ENCODE data around the gene EIF4G3.

EIF4G3 gene

DNA sequence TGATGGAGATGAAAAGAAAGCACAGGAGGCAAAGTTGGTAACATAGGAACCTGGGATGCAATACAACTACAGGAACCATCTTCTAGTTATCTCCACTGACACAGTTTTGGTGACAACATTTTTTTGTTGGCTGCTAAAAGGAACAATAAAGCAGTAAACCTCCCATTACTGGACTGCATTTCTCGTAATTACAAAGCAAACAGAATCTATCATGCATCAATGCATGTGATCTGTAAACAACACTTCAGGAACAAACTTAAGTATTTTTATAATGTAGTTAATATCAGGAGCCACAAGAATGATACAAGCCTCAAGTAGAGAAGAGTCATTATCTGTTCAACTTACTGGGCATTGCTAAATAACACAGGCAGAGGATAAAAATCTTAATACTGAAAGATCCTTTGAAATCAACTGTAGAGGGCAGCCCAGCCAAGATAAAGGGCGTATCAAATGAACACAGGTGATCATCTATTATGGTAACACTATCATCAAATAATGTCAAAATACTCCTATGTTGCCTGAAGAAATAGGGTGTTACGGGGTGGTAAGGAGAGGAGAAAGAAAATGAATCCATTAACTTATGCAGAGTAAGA is 193.3 kb downstream of the EIF4G3 start:
- no peak for DNase-seq

DNA sequence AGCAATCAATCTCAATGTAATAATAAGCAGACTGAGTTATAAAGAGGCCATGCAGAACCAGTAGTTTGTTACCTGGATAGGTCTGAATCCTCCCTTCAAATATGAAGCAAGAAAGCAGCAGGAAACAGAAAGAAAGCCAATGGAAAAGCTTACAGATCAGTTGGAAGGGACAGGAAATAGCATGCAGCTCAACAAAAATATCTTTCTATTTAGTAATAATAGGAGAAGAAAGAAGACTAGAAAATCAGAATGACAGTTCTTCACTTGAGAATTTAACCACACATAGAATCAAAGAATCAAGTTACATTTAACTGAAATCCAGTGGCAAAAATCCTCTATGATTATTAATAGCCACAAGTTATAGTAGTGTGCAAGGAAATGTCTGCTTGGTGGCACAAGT is 194.4 kb downstream of the EIF4G3 start:
- no peak for DNase-seq

DNA sequence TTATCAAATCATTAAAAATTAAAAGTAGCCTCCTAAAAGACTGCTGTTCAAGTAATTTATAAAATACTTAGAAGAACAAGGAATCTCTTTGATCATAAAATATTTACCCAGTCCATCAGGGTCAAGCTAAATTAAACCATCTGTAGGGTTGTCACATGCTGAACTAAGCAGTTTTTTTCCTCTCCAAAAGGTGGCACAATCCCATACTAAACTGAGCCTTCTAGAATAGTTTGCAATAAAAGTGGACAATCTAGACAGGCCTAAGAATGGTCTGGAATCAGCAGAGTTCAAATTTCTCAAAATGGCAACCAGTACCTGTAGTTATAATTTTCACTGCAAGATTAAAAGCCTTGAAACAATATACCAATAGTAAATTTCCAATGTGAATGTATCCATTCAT is 194.8 kb downstream of the EIF4G3 start:
- DNase-seq, result no peak

DNA sequence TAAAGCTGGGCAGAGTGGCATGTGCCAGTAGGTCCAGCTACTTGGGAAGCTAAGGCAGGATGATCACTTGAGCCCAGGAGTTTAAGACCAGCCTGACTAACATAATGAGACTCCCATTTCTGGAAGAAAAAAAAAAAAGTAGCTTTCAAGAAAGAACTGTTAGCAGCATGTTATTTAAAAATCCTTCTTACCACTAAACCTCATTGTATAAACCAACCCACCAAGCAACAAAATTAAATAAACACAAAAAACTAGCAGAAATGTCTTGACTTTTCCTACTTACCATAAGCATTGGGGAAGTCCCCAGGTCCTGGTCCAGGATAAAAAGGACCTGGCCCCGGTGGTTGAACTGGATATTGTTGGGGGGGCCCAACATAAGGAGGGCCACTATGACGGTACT is 196.6 kb downstream of the EIF4G3 start:
- DNase-seq, result no peak

DNA sequence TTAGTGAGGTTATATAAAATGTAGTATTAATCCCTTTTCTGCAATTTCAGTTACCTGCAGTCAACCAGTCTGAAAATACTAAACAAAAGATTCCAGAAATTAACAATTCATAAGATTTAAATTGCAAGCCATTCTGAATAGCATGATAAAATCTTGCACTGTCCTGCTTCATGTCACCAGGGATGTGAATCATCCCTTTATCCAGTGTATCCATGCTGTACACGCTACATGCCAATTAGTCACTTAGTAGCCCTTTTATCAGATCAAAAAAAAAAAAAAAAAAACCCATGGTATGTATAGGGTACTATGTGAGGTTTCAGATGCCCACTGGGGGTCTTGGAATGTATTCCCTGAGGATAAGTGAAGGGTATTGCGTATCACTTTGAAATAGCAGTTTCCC is 198.3 kb downstream of the EIF4G3 start:
- DNase-seq, result no peak

DNA sequence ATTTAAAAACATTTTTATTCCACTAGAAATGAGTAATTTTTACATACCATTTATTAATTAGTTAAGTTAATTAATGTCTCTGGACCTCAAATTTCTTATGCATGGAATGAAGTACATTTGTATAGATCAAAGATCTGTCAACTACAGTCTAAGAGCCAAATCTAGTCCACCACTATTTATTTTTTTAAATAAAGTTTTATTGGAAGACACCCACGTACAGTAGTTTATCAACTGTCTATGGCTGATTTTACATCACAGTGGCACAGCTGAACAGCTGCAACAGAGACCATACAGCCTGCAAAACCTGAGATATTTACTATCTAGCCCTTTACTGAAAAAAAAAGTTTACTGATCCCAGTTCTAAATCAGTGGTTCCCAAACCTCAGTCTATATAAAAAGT is 201.0 kb downstream of the EIF4G3 start:
- DNase-seq, result no peak

DNA sequence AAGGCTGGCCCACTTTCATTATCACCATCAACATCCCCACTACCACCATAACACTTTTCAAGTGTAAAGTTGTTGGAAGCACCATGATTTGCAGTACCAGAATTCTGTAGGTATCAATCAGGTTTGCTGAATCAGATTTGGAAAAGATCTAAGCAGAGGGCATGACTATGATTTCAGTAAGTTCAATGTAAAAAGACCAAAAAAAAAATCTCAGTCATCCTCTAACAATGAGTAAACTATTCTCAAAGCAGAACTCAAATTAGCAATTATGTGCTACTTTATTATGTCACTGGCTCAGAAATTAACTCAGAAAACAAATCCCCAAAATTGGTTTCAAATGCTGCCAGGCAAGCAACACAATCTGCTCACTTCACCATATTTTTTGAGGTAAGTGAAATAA is 201.7 kb downstream of the EIF4G3 start:
- DNase-seq, result no peak

DNA sequence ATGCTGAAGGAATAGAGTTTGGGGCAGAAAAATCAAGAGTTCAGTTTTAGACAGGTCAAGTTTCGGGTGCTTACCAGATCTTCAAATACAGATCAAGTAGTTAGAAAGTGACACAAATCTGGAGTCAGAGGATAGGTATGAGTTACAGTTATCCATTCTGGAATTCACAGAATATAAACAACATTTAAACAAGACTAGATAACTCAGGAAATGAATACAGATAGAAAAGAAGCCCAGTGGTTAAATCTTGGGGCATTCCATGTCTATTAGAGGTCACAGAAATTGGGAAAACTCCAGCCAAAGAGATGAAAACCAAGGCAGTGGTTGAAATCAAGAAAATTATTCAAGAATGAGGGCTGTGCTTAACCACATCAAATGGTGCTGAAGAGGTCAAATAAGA is 202.6 kb downstream of the EIF4G3 start:
- no peak for DNase-seq

DNA sequence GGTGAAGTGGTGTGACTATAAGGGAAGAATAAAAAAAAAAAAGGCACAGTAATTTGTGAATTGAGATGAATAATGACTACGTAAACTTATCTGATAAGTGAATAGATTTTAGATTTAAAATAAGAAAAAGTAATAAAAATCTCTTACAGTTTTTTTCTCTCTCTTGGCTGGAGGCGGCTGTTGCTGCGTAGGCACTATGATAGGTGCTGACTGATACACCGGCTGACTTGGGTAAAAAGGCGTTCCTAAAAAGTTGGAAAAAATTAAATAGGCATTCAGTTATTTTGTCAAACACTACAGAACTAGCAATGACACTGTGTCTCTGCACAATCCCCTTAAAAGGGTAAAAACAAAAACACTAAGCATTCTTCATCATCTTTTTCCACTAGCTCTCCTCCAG is 203.8 kb downstream of the EIF4G3 start:
- no peak for DNase-seq

DNA sequence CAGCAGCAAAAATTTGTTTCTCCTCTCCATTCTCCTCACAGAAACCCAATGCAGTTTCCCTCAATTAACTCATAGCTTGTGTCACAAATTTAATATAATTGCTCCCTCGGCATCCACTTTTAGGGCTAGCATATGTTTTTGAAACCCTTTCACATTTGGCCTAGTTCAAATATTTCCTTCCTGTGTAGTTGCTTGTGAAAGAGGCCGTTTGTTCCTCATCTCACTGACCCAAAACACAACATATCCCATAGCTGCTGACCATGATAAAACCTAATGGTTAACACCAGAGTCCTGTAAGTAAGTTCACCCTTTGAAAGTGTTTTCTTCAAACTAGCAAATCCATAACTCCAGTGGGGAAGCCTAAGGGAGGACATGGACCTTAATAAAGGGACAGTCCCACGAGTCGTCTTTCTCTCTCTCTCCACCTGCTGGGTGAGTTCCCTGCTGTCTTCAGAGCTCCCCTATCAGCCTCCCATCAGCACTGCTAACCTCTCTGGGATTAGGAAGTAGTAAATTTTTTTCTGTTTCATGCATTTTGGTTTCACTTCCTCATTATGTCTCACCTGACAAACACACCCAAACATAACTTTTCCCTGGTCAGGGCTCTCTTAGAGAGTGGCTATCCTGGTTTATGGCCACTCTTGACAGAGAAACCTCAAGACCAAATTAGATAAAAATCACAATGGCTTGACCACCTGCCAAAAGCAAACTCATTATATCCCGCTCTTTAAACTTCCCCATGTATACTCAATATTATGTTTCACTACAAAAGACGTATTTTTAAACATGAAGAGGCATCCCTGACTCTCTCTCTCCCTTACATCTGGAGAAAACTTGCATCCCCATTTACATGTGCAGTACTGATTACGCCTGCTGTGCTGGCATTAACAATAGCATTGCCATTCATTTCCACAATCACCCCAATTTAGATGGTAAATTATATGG is 211.9 kb downstream of the EIF4G3 start:
- no peak for DNase-seq

DNA sequence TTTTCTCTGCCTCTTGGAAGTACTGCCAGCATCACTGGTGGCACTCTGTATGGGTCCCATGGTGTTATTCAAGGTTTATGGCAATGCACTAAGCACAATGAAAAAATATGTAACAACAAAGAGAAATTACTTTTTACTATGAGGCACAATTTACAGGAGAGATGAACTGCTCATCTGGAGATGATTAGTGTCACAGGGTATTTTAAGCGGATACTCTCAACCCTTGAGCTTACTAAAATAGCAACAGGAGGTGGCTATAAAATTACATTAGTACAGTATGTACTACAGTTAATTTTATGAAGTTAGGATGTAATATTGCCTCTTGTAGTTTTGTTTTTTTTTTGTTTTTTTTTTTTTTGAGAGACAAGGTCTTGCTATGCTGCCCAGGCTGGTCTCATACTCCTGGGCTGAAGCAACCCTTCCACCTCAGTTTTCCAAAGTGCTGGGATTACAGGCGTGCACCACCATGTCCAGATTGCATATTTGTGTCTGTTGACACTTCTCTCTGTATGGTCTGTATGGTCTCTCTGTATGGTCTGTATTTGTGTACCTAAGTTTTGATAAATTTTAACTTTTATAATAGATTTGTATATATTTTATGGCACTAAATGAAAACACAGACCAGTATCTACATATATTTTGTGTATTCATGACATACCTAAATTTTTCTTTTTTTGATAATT is 214.0 kb downstream of the EIF4G3 start:
- DNase-seq, result no peak

DNA sequence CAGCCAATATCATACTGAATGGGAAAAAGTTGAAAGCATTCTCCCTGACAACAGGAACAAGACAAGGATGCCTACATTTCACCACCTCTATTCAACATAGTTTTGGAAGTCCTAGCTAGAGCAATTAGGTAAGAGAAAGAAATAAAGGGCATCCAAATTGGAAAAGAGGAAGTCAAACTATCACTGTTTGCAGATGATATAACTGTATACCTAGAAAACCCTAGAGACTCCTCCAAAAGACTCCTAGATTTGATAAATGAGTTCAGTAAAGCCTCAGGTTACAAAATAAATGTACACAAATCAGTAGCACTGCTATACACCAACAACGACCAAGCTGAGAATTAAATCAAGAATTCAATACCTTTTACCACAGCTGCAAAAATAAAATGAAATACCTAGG is 218.3 kb downstream of the EIF4G3 start:
- DNase-seq, result no peak

DNA sequence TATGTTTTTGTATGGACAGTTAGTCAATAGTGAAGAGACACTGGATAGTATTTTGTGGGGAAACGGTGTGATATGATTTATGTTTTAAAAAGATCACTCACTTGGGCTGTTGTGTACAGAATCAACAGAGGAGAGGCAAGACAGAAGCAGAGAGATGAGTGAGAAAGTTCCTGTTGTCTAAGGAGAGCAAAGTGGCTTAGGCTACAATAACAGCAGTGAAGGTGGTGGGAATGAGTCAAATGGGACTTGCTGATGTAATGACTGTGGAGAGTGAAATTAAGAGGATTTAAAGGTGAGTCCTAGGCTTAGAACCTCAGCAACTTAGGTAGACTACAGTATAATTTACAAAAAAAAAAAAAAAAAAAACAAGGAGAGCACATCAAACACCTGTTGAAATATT is 220.4 kb downstream of the EIF4G3 start:
- DNase-seq, result no peak

DNA sequence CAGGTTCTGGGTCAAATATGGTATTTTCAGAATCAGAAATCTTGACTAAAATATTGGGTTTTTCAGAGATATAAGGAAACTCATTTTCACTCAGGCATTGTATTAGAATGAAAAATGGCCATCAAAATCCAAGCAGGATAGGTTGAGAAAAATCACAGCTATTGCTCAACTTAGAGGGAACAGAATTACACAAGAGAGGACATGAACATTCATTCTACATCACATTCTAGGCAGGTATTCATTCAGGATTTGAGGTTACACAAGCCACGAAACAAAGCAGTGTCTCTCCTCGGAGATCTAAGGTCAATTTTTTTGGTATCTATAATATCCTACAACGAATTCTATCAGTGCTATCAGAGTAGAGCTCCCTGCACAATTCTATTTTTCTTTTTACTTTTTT is 226.0 kb downstream of the EIF4G3 start:
- DNase-seq, result no peak

DNA sequence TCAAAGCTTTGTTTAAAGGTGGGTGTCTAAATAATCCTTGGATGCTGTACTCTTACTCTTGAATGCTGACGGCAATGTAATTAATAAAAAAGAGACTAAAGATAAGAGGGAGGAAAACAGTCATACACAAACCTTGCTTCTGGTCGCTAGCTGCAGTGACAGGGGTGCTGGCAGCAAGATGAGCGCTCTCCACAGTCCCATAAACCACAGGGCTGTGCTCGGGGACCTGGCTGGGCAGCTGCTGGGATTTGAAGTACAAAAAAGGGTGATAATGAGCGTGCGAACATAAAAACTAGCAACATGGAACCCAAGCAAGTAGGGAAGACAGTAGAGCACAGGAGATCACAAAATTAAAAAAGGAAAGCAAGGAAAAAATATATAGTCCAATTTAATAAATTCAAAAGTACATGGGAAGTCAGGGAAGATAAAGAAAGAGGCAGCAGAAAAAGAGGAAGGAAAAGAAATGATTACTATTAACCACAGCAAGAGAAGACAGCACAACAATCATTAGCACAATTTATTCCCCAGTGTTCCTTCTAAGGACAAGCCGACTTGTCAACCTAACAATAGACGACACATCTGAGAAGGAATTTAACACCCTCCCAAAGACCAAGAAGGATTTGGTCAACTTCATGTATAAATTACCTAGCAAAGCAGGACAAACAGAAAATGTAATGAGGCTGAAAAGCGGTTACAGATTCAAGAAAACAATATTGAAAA is 226.7 kb downstream of the EIF4G3 start:
- no peak for DNase-seq

DNA sequence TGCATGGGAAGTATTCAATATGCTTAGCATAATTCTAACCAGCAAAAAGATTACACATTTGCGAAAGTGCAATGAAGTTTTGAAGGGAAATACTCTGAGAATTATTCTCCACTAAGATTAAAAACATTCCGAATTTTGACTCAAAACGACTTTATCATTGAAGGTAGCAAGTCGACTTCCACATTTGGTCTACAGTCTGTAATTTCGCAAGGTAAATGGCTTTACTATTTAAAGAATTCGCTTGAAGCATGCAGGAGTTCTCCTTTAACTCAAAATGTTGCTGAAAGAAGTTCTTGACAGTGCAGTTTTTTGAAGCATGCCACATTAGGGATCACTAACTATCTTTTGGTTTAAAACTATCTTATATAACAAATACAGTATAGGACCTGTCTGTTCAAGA is 228.6 kb downstream of the EIF4G3 start:
- DNase-seq, result no peak

DNA sequence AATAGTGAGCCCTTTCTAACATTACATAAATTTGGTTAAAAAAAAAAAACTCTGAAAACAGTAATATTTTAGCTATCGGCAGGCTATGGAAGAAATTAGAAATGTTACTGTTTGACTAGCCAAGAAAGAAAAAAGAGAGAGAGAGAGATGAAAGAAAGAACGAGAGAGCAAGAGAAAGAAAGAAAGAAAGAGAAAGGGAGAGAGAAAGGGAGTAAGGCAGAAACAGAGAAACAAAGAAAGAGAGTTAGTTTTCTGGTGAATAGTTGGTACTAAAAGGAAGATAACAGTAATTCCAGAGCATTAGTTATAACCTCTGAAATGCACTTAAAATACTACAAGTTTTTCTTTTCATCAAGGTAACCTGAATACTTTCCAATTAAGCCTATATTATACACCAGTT is 229.3 kb downstream of the EIF4G3 start:
- no peak for DNase-seq

DNA sequence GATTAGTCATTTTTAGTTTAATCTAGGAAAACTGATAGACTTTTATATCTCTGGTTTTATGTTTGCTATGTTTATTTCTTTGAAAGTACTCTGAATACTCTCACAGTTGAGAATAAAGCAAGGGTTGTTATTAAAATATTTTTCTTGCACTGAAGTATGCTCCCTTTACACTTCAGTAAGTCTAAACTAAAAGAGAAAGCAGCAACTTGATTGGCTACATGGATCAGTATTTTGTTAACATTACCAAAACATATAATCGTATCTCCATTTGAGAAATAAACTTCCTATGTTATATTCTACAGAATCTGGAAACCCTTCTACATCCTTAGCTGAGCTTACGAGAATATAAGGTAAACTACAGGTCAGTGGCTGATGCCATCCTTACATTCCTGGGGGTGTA is 240.1 kb downstream of the EIF4G3 start:
- DNase-seq, result no peak

DNA sequence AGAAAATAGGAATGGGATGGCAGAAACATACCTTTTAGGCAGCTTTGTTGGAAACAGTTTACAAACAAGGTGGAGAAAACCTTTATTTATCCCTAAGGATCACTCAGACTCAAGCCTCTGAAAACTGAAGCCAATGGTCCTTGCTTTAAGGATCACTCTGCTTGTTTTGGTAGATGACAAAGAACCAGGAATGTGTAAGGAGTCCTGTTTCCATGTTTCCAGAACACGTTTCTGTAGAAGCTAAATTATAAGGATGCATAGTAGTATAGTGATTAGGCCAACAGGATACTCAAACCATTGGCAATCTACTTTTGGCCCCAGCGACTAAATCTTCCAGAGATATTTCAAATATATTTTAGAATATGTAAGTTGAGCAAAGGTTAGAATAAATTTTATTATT is 240.5 kb downstream of the EIF4G3 start:
- no peak for DNase-seq

DNA sequence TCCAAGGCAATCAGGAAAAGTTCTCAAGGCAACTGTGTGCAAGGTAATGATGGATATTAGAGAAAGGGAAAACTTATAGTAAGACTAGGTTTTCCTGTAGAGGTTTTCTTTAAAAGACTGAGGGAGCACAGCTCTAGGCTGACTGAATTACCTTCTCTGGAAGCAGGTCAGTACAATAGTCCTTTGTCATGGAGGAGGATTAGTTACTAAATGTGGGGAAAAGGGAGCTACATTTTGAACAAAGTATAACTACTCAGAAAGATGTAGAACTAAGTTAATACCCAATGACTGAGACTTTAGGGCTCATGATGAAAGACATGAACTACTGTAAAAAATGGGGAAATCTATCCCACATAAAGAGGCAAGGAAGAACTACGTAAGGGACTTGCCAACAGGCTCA is 241.0 kb downstream of the EIF4G3 start:
- DNase-seq, result no peak

DNA sequence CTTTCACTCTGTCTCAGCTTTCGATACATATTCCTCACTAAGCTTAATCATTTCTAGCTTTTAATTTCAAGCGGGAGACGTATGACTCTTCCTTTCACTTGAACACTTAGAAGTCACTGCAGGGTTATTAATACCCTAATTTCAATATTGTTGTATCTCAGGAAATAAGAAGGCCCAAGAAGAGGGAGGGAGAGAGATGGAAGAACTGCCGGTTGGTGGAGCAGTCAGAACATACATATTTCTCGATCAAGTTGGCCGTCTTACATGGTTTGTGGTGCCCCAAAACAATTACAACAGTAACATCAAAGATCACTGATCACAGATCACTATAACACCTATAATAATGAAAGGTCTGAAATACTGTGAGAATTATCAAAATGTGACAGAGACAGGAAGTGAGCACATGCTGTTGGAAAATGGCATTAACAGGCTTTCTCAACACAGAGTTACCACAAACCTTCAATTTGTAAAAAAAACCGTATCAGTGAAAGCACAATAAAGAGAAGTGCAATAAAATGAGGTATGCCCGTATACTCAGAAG is 244.2 kb downstream of the EIF4G3 start:
- no peak for DNase-seq

DNA sequence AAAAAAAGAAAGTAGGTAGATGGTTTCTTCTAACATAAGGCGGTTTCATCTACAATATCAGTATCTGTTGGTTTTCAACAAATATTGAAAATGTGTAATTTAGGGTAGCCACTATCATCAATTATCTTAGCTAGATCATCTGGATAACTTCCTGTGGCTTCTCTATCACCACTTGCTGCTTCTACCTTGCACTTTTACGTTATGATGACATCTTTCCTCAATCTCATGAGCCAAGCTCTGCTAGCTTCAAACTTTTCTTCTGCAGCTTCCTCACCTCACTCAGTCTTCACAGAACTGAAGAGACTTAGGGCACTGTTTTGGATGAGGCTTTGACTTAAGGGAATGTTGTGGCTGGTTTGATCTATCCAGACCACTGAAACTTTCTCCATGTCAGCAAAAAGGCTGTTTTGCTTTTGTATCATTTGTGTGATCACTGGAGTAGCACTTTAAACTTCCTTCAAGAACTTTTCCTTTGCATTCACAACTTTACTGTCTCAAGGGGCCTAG is 244.7 kb downstream of the EIF4G3 start:
- no peak for DNase-seq

DNA sequence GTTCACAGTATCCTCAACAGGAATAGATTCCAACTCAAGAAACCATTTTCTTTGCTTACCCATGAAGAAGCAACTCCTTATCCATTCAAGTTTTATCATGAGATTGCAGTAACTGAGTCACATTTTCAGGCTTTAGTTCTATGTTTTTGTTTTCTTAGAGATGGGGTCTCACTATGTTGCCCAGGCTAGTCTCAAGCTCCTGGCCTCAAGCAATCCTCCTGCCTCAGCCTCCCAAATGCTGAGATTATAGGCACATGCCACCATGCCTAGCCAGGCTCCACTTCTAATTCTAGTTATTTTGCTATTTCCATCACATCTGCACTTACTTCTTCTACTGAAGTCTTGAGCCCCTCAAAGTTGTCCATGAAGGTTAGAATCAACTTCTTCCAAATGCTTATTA is 246.3 kb downstream of the EIF4G3 start:
- no peak for DNase-seq

All from NCI-H524 treated with DMSO at 0.1 percent for 48 hours (cell line).